K562 (cell line): ENCODE results near the gene KAT5. TPM values are rescaled to one million over a fixed set of nuclear protein-coding genes. Genes with fewer than 3 reads are reported as not detected.

Experiments used
- ARNT ChIP-seq, 2 experiments: fragments of 450-650 bp; IDR thresholded peaks; 2 replicates each; pipeline ENCODE4 v1.6.1; 2016; ENCODE audit warnings: mild to moderate bottlenecking in 1 of 2
- GABPB1 ChIP-seq: sonication (generic); formaldehyde crosslinking; IDR thresholded peaks from 2 replicates; pipeline ENCODE4 v1.8.0; 2022; ENCODE audit warnings: mild to moderate bottlenecking, missing genetic modification reagents
- GATAD2B ChIP-seq: fragments of 450-650 bp; IDR thresholded peaks from 2 replicates; pipeline ENCODE4 v1.6.1; 2017; ENCODE audit warnings: mild to moderate bottlenecking, borderline replicate concordance
- HNRNPK ChIP-seq: fragments of 200-400 bp; formaldehyde crosslinking; IDR thresholded peaks from one replicate; pipeline ENCODE4 v1.6.1; 2018; ENCODE audit warnings: mild to moderate bottlenecking, low read depth, low read length; ENCODE audit not compliant: poor library complexity, severe bottlenecking
- ILK ChIP-seq: fragments of 450-650 bp; IDR thresholded peaks from 2 replicates; pipeline ENCODE4 v1.6.1; 2016; ENCODE audit warnings: missing genetic modification characterization, low read depth, mild to moderate bottlenecking, missing compliant biosample characterization, moderate library complexity, borderline replicate concordance
- MAZ ChIP-seq, 2 experiments: fragments of 450-650 bp in 1 of 2; sonication (generic) in 1 of 2; formaldehyde crosslinking; IDR thresholded peaks in 1 of 2; conservative IDR thresholded peaks in 1 of 2; 2 replicates each; pipeline versions ENCODE4 v1.4.0 to v1.5.0; 2020; ENCODE audit warnings: mild to moderate bottlenecking in 1 of 2, missing genetic modification reagents in 1 of 2
- MTA3 ChIP-seq: fragments of 450-650 bp; formaldehyde crosslinking; IDR thresholded peaks from 2 replicates; pipeline ENCODE4 v1.6.1; 2017; ENCODE audit warnings: mild to moderate bottlenecking, borderline replicate concordance
- NCOA1 ChIP-seq: fragments of 450-650 bp; IDR thresholded peaks from 2 replicates; pipeline ENCODE4 v1.6.1; 2016; ENCODE audit warnings: low read depth
- PML ChIP-seq: IDR thresholded peaks from 2 replicates; pipeline ENCODE4 v1.6.1; 2012; ENCODE audit warnings: low read length, inconsistent platforms
- SIN3B ChIP-seq: fragments of 450-650 bp; IDR thresholded peaks from 2 replicates; pipeline ENCODE4 v1.6.1; 2017; ENCODE audit warnings: low read depth, mild to moderate bottlenecking, moderate library complexity
- SMARCB1 ChIP-seq: IDR thresholded peaks from 2 replicates; pipeline ENCODE4 v1.6.1; 2011; ENCODE audit warnings: improper control_type of control experiment, low read depth; ENCODE audit not compliant: insufficient read length
- SP1 ChIP-seq: sonication (generic); formaldehyde crosslinking; IDR thresholded peaks from 2 replicates; pipeline ENCODE4 v1.8.1; 2022; ENCODE audit warnings: mild to moderate bottlenecking, missing genetic modification reagents
- TBP ChIP-seq: optimal IDR thresholded peaks from 2 replicates; pipeline ENCODE3; 2011; ENCODE audit warnings: low read depth, low read length, improper control_type of control experiment
- TEAD4 ChIP-seq, 2 experiments: sonication (generic) in 1 of 2; formaldehyde crosslinking in 1 of 2; IDR thresholded peaks; 2 replicates each; pipeline versions ENCODE4 v1.6.1 to v1.8.0; 2012 to 2022; ENCODE audit warnings: borderline replicate concordance in 1 of 2, inconsistent platforms in 1 of 2, low read length in 1 of 2, mild to moderate bottlenecking in 1 of 2, missing genetic modification reagents in 1 of 2
- ZNF23 ChIP-seq: fragments of 250-450 bp; sonication (Bioruptor Pico); IDR thresholded peaks from 2 replicates; pipeline ENCODE4 v1.4.0; 2020; ENCODE audit warnings: mild to moderate bottlenecking
- ZNF395 ChIP-seq: fragments of 200-800 bp; sonication (Bioruptor generic); IDR thresholded peaks from 2 replicates; pipeline ENCODE4 v1.6.1; 2017; ENCODE audit warnings: missing genetic modification characterization, missing compliant biosample characterization
- ZNF41 ChIP-seq: fragments of 250-450 bp; sonication (Bioruptor Pico); conservative IDR thresholded peaks from 2 replicates; pipeline ENCODE4 v1.4.0; 2020; ENCODE audit warnings: mild to moderate bottlenecking
- ZNF511 ChIP-seq: sonication (generic); formaldehyde crosslinking; IDR thresholded peaks from 2 replicates; pipeline ENCODE4 v1.8.0; 2022; ENCODE audit warnings: mild to moderate bottlenecking, missing genetic modification reagents
- ZNF764 ChIP-seq: fragments of 250-450 bp; sonication (Bioruptor Pico); IDR thresholded peaks from 2 replicates; pipeline ENCODE4 v1.4.0; 2020; ENCODE audit warnings: low read depth, mild to moderate bottlenecking, moderate library complexity
- polyA plus RNA-seq, 8 experiments: library from polyadenylated mRNA; depleted of rRNA in 4 of 8; stranded (reverse) in 5 of 8; unstranded in 3 of 8; fragments of >200 nt; fragmentation: Nextera tagmentation in 2 of 8; fragmentation: Illumina TruSeq in 1 of 8; extraction: Ambion mirVana in 2 of 8; extraction: Trizol in 1 of 8; gene quantifications; 2 replicates each; pipeline versions ENCODE4 v1.2.1 to v1.2.3, GENCODE V29; 2011 to 2014; ENCODE audit warnings: inconsistent platforms in 1 of 8, missing spikeins in 1 of 8
- total RNA-seq, 7 experiments: library from RNA; depleted of rRNA in 6 of 7; stranded (reverse); fragments of >200 nt in 6 of 7; fragmentation: Illumina TruSeq in 2 of 7; extraction: Trizol in 2 of 7; gene quantifications; 2 replicates each; pipeline versions ENCODE4 v1.2.1 to v1.2.3, GENCODE V29; 2011 to 2021; ENCODE audit warnings: low replicate concordance in 1 of 7
- TF ChIP-seq, protein P1 (sequence below): fragments of 250-450 bp; sonication (Bioruptor Pico); IDR thresholded peaks from 2 replicates; pipeline ENCODE4 v1.4.0; 2020

Gene KAT5
- total and polyA plus RNA-seq, 9 of the 15 experiments (the other 6 are each of a cell fraction or from before 2014, with no cell fraction given): 3.6 to 76.8 (median 52.7) TPM

- TF ChIP-seq NCOA1 (no peak), ZNF395 (no peak; the same call in 1 of the 2 replicates), SMARCB1 (no peak), TBP (peak; percentile 32), GABPB1 (CRISPR knock-in tag) (peak; percentile 71), PML (no peak), SIN3B (peak; percentile 79), ZNF23 (CRISPR knock-in tag) (no peak), SP1 (CRISPR knock-in tag) (0 out of 2 replicates have a peak, but pooled peaks have one; percentile 34), ZNF511 (no peak; the same call in 1 of the 2 replicates), HNRNPK (no peak), MTA3 (peak; percentile 49; the same call in 1 of the 2 replicates), TEAD4 (IDR thresholded peaks at IDR 0.05; ENCODE audit: low read length) (no peak), TEAD4 (CRISPR knock-in tag; IDR thresholded peaks at IDR 0.05; ENCODE audit: borderline replicate concordance) (no peak), ILK (no peak), GATAD2B (peak; percentile 76), ZNF764 (CRISPR knock-in tag) (no peak), ZNF41 (CRISPR knock-in tag) (no peak), ARNT (IDR thresholded peaks at IDR 0.05) (no peak; a peak in 1 of 4 replicates), MAZ (CRISPR knock-in tag; conservative IDR thresholded peaks at IDR 0.05 in 1 of 2, IDR thresholded peaks at IDR 0.05 in 1 of 2) (peak; percentile 86 to 95)
- TF ChIP-seq, protein P1, sequence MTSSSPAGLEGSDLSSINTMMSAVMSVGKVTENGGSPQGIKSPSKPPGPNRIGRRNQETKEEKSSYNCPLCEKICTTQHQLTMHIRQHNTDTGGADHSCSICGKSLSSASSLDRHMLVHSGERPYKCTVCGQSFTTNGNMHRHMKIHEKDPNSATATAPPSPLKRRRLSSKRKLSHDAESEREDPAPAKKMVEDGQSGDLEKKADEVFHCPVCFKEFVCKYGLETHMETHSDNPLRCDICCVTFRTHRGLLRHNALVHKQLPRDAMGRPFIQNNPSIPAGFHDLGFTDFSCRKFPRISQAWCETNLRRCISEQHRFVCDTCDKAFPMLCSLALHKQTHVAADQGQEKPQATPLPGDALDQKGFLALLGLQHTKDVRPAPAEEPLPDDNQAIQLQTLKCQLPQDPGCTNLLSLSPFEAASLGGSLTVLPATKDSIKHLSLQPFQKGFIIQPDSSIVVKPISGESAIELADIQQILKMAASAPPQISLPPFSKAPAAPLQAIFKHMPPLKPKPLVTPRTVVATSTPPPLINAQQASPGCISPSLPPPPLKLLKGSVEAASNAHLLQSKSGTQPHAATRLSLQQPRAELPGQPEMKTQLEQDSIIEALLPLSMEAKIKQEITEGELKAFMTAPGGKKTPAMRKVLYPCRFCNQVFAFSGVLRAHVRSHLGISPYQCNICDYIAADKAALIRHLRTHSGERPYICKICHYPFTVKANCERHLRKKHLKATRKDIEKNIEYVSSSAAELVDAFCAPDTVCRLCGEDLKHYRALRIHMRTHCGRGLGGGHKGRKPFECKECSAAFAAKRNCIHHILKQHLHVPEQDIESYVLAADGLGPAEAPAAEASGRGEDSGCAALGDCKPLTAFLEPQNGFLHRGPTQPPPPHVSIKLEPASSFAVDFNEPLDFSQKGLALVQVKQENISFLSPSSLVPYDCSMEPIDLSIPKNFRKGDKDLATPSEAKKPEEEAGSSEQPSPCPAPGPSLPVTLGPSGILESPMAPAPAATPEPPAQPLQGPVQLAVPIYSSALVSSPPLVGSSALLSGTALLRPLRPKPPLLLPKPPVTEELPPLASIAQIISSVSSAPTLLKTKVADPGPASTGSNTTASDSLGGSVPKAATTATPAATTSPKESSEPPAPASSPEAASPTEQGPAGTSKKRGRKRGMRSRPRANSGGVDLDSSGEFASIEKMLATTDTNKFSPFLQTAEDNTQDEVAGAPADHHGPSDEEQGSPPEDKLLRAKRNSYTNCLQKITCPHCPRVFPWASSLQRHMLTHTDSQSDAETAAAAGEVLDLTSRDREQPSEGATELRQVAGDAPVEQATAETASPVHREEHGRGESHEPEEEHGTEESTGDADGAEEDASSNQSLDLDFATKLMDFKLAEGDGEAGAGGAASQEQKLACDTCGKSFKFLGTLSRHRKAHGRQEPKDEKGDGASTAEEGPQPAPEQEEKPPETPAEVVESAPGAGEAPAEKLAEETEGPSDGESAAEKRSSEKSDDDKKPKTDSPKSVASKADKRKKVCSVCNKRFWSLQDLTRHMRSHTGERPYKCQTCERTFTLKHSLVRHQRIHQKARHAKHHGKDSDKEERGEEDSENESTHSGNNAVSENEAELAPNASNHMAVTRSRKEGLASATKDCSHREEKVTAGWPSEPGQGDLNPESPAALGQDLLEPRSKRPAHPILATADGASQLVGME (CRISPR knock-in tag): no peak
Observed at GRCh38 chr11:65662799-65663638, 49.0 kb upstream of the KAT5 start, which contains the start of gene RELA (continued).
